Panc1 (cell line): ENCODE measurements around the gene FAM76B. TPM values are rescaled to one million over a fixed set of nuclear protein-coding genes. Genes with fewer than 3 reads are reported as not detected.

Experiments
- ATAC-seq: fragments of 200-7000 bp; cut with Tn5 transposase; 2 replicates; pipeline ENCODE4 v1.9.1; 2020; ENCODE audit warnings: mild to moderate bottlenecking, moderate library complexity
- BruUV-seq: library from RNA; stranded (reverse); fragments of 400-500 nt; replicated peaks from 2 replicates; lab custom pipeline; 2021; lab: Mats Ljungman, UMichigan
- CTCF ChIA-PET: fragments of 300-600 bp; sonication (Branson Sonifier 250); formaldehyde crosslinking; loops from one replicate; lab custom pipeline; 2022; ENCODE audit warnings: antibody characterized with exemption; lab: Charles Lee
- POLR2A ChIA-PET: fragments of 300-600 bp; sonication (Branson Sonifier 250); formaldehyde crosslinking; loops from one replicate; lab custom pipeline; 2022; ENCODE audit warnings: antibody characterized with exemption; lab: Charles Lee
- DNase-seq: peaks from one replicate; pipeline ENCODE4 v3.0.0-alpha.2; 2010; ENCODE audit warnings: low read depth, low spot score
- H3K27ac ChIP-seq: 2 replicates; pipeline ENCODE4 v1.5.1; 2011; ENCODE audit warnings: mild to moderate bottlenecking, low read length, inconsistent platforms
- H3K27me3 ChIP-seq: fragments of 200-500 bp; sonication (Bioruptor generic); 2 replicates; pipeline ENCODE4 v1.6.0; 2014; ENCODE audit warnings: low read length, inconsistent platforms; ENCODE audit not compliant: control insufficient read depth, insufficient read depth
- H3K36me3 ChIP-seq: fragments of 200-500 bp; sonication (Bioruptor generic); 2 replicates; pipeline ENCODE4 v1.5.1; 2014; ENCODE audit warnings: inconsistent platforms, mild to moderate bottlenecking, low read length, moderate library complexity; ENCODE audit not compliant: control insufficient read depth, insufficient read depth
- H3K4me1 ChIP-seq: 2 replicates; pipeline ENCODE4 v1.5.1; 2011; ENCODE audit warnings: inconsistent platforms, mild to moderate bottlenecking, low read length, moderate library complexity; ENCODE audit not compliant: control insufficient read depth, insufficient read depth
- H3K4me3 ChIP-seq, 2 experiments: 2 replicates each; pipeline ENCODE4 v1.5.1; 2011 to 2012; ENCODE audit warnings: low read depth in 2 of 2, low read length in 2 of 2, mild to moderate bottlenecking in 2 of 2, inconsistent platforms in 1 of 2, moderate library complexity in 1 of 2
- H3K9me3 ChIP-seq: fragments of 200-500 bp; sonication (Bioruptor generic); 2 replicates; pipeline ENCODE4 v1.5.1; 2014; ENCODE audit warnings: low read depth, mild to moderate bottlenecking, inconsistent platforms, low read length, moderate library complexity; ENCODE audit not compliant: control insufficient read depth, insufficient read depth
- POLR2AphosphoS5 ChIP-seq: IDR thresholded peaks from 2 replicates; pipeline ENCODE4 v1.6.1; 2012; ENCODE audit warnings: mild to moderate bottlenecking, low read depth, low read length, moderate library complexity
- SIN3A ChIP-seq: IDR thresholded peaks from 2 replicates; pipeline ENCODE4 v1.6.1; 2012; ENCODE audit warnings: low read depth, mild to moderate bottlenecking, low read length, moderate library complexity, borderline replicate concordance; ENCODE audit not compliant: insufficient read depth
- TCF7L2 ChIP-seq: IDR thresholded peaks from 2 replicates; pipeline ENCODE4 v1.6.1; 2011; ENCODE audit warnings: mild to moderate bottlenecking, low read depth, low read length, inconsistent platforms
- in situ Hi-C: cut with HindIII; loops from 2 replicates; pipeline ENCODE4 v1.10.0; 2016; ENCODE audit warnings: low sequenced_read_pairs, low pct_unique_long_range_greater_than_20kb
- intact Hi-C: fragments of 100-400 bp; cut with micrococcal nuclease; formaldehyde crosslinking; loops from one replicate; pipeline ENCODE4 v1.10.0; 2022; ENCODE audit not compliant: unreplicated experiment
- total RNA-seq: library from RNA; stranded (reverse); gene quantifications from one replicate; pipeline ENCODE4 v1.2.1, GENCODE V29; 2021; ENCODE audit not compliant: unreplicated experiment
- TF ChIP-seq, protein P1 (sequence below), 2 experiments: IDR thresholded peaks; 2 replicates each; pipeline ENCODE4 v1.6.1; 2011 to 2012; ENCODE audit warnings: low read depth in 2 of 2, control low read depth in 1 of 2, low read length in 1 of 2, mild to moderate bottlenecking in 1 of 2, moderate library complexity in 1 of 2; ENCODE audit not compliant: insufficient read depth in 1 of 2
- TF ChIP-seq, protein P2 (sequence below): fragments of 450-650 bp; IDR thresholded peaks from 2 replicates; pipeline ENCODE4 v1.5.1; 2017; ENCODE audit warnings: mild to moderate bottlenecking

The FAM76B gene
- total RNA-seq, 1 experiment from 2014 or later, result 31.2 TPM

DNA sequence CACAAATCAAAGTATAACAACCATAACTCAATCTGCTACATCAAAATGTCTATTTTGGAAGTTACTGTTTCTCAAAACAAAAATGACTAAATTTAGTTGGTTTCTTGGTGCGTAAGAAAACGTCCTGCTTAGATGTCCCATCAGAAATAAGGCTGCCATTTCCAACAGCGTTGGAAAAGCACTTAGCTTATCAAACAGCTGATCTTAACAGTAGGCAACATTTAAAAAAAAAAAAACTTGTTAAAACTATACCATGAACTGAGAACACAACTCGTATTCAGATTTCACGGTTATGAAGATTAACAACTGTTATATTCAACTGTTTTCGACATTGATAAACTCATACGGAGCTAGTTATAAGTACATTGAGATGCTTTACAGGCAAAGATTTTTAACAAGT is 3.1 kb upstream of the FAM76B start:
- H3K9me3 ChIP-seq, result no peaks in the 10 kb centered on the region
- H3K27ac ChIP-seq, result no peak overlapping the region
- no peak overlapping the region for H3K4me3 ChIP-seq
- H3K4me1 ChIP-seq, result peaks cover 29% of the 10 kb centered on the region
- BruUV-seq, result no TSS peak
- intact Hi-C loops, result loop anchor here (5.0 kb wide), 1 partner anchor 635 kb away; no protein-coding TSS in a partner anchor
- H3K36me3 ChIP-seq, result peaks cover 7% of the 10 kb centered on the region
- no peaks in the 10 kb centered on the region for H3K27me3 ChIP-seq
- ChIA-PET POLR2A (interaction anchor here (0.5 kb wide), 1 partner anchor 14 kb away, joined by 3 read pairs; no protein-coding TSS in a partner anchor), CTCF (interaction anchor here (0.6 kb wide), 2 partner anchors 227 to 635 kb away, joined by 3 to 5 read pairs; no protein-coding TSS in a partner anchor)
- in situ Hi-C loops, result no loop called here
- ATAC-seq (no peak), DNase-seq (no peak)
- TF ChIP-seq, protein P1, sequence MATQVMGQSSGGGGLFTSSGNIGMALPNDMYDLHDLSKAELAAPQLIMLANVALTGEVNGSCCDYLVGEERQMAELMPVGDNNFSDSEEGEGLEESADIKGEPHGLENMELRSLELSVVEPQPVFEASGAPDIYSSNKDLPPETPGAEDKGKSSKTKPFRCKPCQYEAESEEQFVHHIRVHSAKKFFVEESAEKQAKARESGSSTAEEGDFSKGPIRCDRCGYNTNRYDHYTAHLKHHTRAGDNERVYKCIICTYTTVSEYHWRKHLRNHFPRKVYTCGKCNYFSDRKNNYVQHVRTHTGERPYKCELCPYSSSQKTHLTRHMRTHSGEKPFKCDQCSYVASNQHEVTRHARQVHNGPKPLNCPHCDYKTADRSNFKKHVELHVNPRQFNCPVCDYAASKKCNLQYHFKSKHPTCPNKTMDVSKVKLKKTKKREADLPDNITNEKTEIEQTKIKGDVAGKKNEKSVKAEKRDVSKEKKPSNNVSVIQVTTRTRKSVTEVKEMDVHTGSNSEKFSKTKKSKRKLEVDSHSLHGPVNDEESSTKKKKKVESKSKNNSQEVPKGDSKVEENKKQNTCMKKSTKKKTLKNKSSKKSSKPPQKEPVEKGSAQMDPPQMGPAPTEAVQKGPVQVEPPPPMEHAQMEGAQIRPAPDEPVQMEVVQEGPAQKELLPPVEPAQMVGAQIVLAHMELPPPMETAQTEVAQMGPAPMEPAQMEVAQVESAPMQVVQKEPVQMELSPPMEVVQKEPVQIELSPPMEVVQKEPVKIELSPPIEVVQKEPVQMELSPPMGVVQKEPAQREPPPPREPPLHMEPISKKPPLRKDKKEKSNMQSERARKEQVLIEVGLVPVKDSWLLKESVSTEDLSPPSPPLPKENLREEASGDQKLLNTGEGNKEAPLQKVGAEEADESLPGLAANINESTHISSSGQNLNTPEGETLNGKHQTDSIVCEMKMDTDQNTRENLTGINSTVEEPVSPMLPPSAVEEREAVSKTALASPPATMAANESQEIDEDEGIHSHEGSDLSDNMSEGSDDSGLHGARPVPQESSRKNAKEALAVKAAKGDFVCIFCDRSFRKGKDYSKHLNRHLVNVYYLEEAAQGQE (IDR thresholded peaks at IDR 0.05; ENCODE audit: insufficient read depth in 1 of 2, low read depth in 2 of 2, low read length in 1 of 2), result no peak
- TF ChIP-seq SIN3A (no peak), TCF7L2 (no peak), POLR2AphosphoS5 (no peak)
- TF ChIP-seq, protein P2, sequence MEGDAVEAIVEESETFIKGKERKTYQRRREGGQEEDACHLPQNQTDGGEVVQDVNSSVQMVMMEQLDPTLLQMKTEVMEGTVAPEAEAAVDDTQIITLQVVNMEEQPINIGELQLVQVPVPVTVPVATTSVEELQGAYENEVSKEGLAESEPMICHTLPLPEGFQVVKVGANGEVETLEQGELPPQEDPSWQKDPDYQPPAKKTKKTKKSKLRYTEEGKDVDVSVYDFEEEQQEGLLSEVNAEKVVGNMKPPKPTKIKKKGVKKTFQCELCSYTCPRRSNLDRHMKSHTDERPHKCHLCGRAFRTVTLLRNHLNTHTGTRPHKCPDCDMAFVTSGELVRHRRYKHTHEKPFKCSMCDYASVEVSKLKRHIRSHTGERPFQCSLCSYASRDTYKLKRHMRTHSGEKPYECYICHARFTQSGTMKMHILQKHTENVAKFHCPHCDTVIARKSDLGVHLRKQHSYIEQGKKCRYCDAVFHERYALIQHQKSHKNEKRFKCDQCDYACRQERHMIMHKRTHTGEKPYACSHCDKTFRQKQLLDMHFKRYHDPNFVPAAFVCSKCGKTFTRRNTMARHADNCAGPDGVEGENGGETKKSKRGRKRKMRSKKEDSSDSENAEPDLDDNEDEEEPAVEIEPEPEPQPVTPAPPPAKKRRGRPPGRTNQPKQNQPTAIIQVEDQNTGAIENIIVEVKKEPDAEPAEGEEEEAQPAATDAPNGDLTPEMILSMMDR, result no peak

- ATAC-seq, result no peak
- Histone ChIP-seq H3K27ac (peak overlapping the region; percentile 97), H3K27me3 (no peaks in the 10 kb centered on the region), H3K4me1 (peaks cover 29% of the 10 kb centered on the region), H3K9me3 (no peaks in the 10 kb centered on the region), H3K4me3 (peak overlapping the region; percentile 90 to 99), H3K36me3 (peaks cover 11% of the 10 kb centered on the region)
- CTCF ChIA-PET, result interaction anchor here (0.6 kb wide), 1 partner anchor 227 kb away, joined by 5 read pairs; no protein-coding TSS in a partner anchor
- TF ChIP-seq SIN3A, result no peak
- TF ChIP-seq, protein P2, result no peak
- no peak for TF ChIP-seq POLR2AphosphoS5
- TF ChIP-seq TCF7L2, result no peak
- POLR2A ChIA-PET, result no interaction called here
- no peak for DNase-seq
- BruUV-seq, result no TSS peak
- in situ Hi-C loops (no loop called here), intact Hi-C loops (loop anchor here (5.0 kb wide), 1 partner anchor 635 kb away; no protein-coding TSS in a partner anchor)
These were observed 2.6 kb upstream of the FAM76B start for GRCh38 chr11:95792200-95792599.
